Gastroesophageal sphincter (tissue), 4 donors: ENCODE results near the gene PIK3C3. TPM values are rescaled to one million over a fixed set of nuclear protein-coding genes. Genes with fewer than 3 reads are reported as not detected.

Source experiments
- ATAC-seq: fragments of 150-250 bp; one replicate; pipeline ENCODE4 v1.9.1; 2016; ENCODE audit warnings: mild to moderate bottlenecking, moderate library complexity
- H3K27ac ChIP-seq, 4 donors: fragments of 200-600 bp; sonication (generic) in 3 of 4; 1 replicate in 3 of 4; 2 replicates in 1 of 4; pipeline ENCODE4 v1.5.1; 2016 to 2019
- H3K27me3 ChIP-seq: fragments of 200-600 bp; sonication (generic); one replicate; pipeline ENCODE4 v1.5.1; 2019
- H3K36me3 ChIP-seq, 2 donors: fragments of 200-600 bp; sonication (generic); one replicate each; pipeline ENCODE4 v1.5.1; 2019; ENCODE audit warnings: control low read depth in 1 of 2
- H3K4me1 ChIP-seq, 3 donors: fragments of 200-600 bp; sonication (generic); 1 replicate in 2 of 3; 2 replicates in 1 of 3; pipeline ENCODE4 v1.5.1; 2016 to 2019; ENCODE audit warnings: control low read depth in 2 of 3
- H3K4me3 ChIP-seq, 2 donors: fragments of 200-600 bp; sonication (generic); one replicate each; pipeline ENCODE4 v1.5.1; 2019; ENCODE audit warnings: mild to moderate bottlenecking in 1 of 2, moderate library complexity in 1 of 2
- H3K9me3 ChIP-seq, 3 donors: fragments of 200-600 bp; sonication (generic); one replicate each; pipeline ENCODE4 v1.5.1; 2017 to 2019; ENCODE audit warnings: control low read depth in 2 of 3
- CTCF ChIP-seq, 4 experiments: fragments of 200-600 bp in 2 of 4; fragments of 450-650 bp in 2 of 4; sonication (generic) in 1 of 4; IDR thresholded peaks; one replicate each; pipeline ENCODE4 v1.5.1; 2017 to 2019; ENCODE audit warnings: antibody characterized with exemption in 4 of 4, mild to moderate bottlenecking in 2 of 4, moderate library complexity in 2 of 4
- EP300 ChIP-seq: sonication (generic); formaldehyde crosslinking; IDR thresholded peaks from one replicate; pipeline ENCODE4 v1.6.1; 2017; ENCODE audit warnings: antibody characterized with exemption, mild to moderate bottlenecking
- POLR2A ChIP-seq, 2 donors: fragments of 450-650 bp; IDR thresholded peaks; one replicate each; pipeline ENCODE4 v1.6.1; 2017; ENCODE audit warnings: antibody characterized with exemption in 2 of 2, mild to moderate bottlenecking in 2 of 2, moderate library complexity in 1 of 2
- POLR2AphosphoS5 ChIP-seq: sonication (generic); formaldehyde crosslinking; IDR thresholded peaks from one replicate; pipeline ENCODE4 v1.6.1; 2017; ENCODE audit warnings: antibody characterized with exemption
- WGBS, 2 donors: methylation state at CpG; one replicate each; pipeline ENCODE4 v1.1.5; 2018; ENCODE audit warnings: low coverage in 1 of 2; 5-methylcytosine and 5-hydroxymethylcytosine counted together
- total RNA-seq, 4 donors: library from RNA; depleted of rRNA; stranded (reverse); fragments of >200 nt; gene quantifications; one replicate each; pipeline ENCODE4 v1.1.0, GENCODE V29; 2016

The PIK3C3 gene
- total RNA-seq, 4 donors from 2014 or later: 34.2 to 55.6 (median 40.9) TPM

GRCh38 chr18:42032447-42032846 is 77.4 kb downstream of the PIK3C3 start:
- H3K9me3 ChIP-seq: no peaks in the 10 kb centered on the region
- H3K27me3 ChIP-seq: no peaks in the 10 kb centered on the region
- H3K36me3 ChIP-seq: peaks cover 0 to 80% of the 10 kb centered on the region in 2 donors
- TF ChIP-seq EP300 (no peak), POLR2AphosphoS5 (no peak), CTCF (IDR thresholded peaks at IDR 0.05) (no peak), POLR2A (IDR thresholded peaks at IDR 0.05) (no peak)
- H3K4me1 ChIP-seq: no peaks in the 10 kb centered on the region
- 92 to 100% methylated on average over 1 of the region's 1 CpG for WGBS, 2 donors
- no peak overlapping the region for H3K4me3 ChIP-seq
- no peak for ATAC-seq
- no peak overlapping the region for H3K27ac ChIP-seq

- WGBS, 2 donors: 56 to 59% methylated on average over 1 of the region's 1 CpG
- H3K4me1 ChIP-seq: no peaks in the 10 kb centered on the region
- H3K27ac ChIP-seq: no peak overlapping the region
- H3K9me3 ChIP-seq: no peaks in the 10 kb centered on the region
- H3K27me3 ChIP-seq: no peaks in the 10 kb centered on the region
- TF ChIP-seq POLR2AphosphoS5 (no peak), POLR2A (IDR thresholded peaks at IDR 0.05) (no peak), CTCF (IDR thresholded peaks at IDR 0.05) (no peak), EP300 (no peak)
- H3K36me3 ChIP-seq: peaks cover 0 to 85% of the 10 kb centered on the region in 2 donors
- H3K4me3 ChIP-seq: no peak overlapping the region
- no peak for ATAC-seq
Measured at GRCh38 chr18:42033137-42033810, 78.2 kb downstream of the PIK3C3 start.

- 42 to 70% methylated on average over 1 of the region's 1 CpG for WGBS, 2 donors
- Histone ChIP-seq H3K4me1 (no peaks in the 10 kb centered on the region), H3K27ac (no peak overlapping the region), H3K36me3 (peaks cover 0 to 97% of the 10 kb centered on the region in 2 donors), H3K27me3 (no peaks in the 10 kb centered on the region), H3K9me3 (no peaks in the 10 kb centered on the region), H3K4me3 (no peak overlapping the region)
- TF ChIP-seq POLR2A (IDR thresholded peaks at IDR 0.05) (no peak), CTCF (IDR thresholded peaks at IDR 0.05) (no peak), EP300 (no peak), POLR2AphosphoS5 (no peak)
- ATAC-seq: no peak
Measured at GRCh38 chr18:42038936-42039335, 83.9 kb downstream of the PIK3C3 start.

GRCh38 chr18:42039396-42039795 is 84.4 kb downstream of the PIK3C3 start:
- no peak overlapping the region for H3K4me3 ChIP-seq
- no peak for TF ChIP-seq CTCF (IDR thresholded peaks at IDR 0.05)
- H3K4me1 ChIP-seq: no peaks in the 10 kb centered on the region
- peaks cover 0 to 97% of the 10 kb centered on the region in 2 donors for H3K36me3 ChIP-seq
- no peak for ATAC-seq
- 93% methylated on average over 1 of the region's 1 CpG; no CpG with 5 or more reads in 1 of the 2 donors for WGBS, 2 donors
- no peaks in the 10 kb centered on the region for H3K27me3 ChIP-seq
- no peak overlapping the region for H3K27ac ChIP-seq
- H3K9me3 ChIP-seq: no peaks in the 10 kb centered on the region

- 67 to 75% methylated on average over 1 of the region's 1 CpG for WGBS, 2 donors
- Histone ChIP-seq H3K4me3 (no peak overlapping the region), H3K4me1 (no peaks in the 10 kb centered on the region), H3K36me3 (peaks cover 0 to 86% of the 10 kb centered on the region in 2 donors), H3K27me3 (no peaks in the 10 kb centered on the region), H3K9me3 (no peaks in the 10 kb centered on the region), H3K27ac (no peak overlapping the region)
- TF ChIP-seq EP300 (no peak), CTCF (IDR thresholded peaks at IDR 0.05) (no peak)
- ATAC-seq: no peak
Measured at GRCh38 chr18:42041793-42042192, 86.8 kb downstream of the PIK3C3 start.
